GM12878 (cell line): ENCODE data around the gene ZNF691. TPM values are rescaled to one million over a fixed set of nuclear protein-coding genes. Genes with fewer than 3 reads are reported as not detected.

Experiments
- ATAC-seq: fragments of 200-7000 bp; cut with Tn5 transposase; 3 replicates; pipeline ENCODE4 v1.9.1; 2020; ENCODE audit warnings: mild to moderate bottlenecking, moderate library complexity
- BruUV-seq: library from RNA; stranded (reverse); fragments of 400-500 nt; replicated peaks from 2 replicates; lab custom pipeline; 2021; lab: Mats Ljungman, UMichigan
- CTCF ChIA-PET: fragments of 300-600 bp; sonication (Branson Sonifier 250); formaldehyde crosslinking; extraction: SDS; loops from one replicate; lab custom pipeline; 2021; ENCODE audit warnings: inconsistent platforms; lab: Yijun Ruan, JAX
- POLR2A ChIA-PET: fragments of 350-600 bp; formaldehyde crosslinking; extraction: SDS; loops from one replicate; lab custom pipeline; 2021; ENCODE audit warnings: inconsistent platforms; lab: Charles Lee
- RAD21 ChIA-PET: fragments of 300-600 bp; sonication (Branson Sonifier 250); formaldehyde crosslinking; loops from one replicate; lab custom pipeline; 2023; ENCODE audit warnings: antibody characterized with exemption; ENCODE audit not compliant: unreplicated experiment; lab: Charles Lee
- SMC1A ChIA-PET: fragments of 300-600 bp; sonication (Branson Sonifier 250); formaldehyde crosslinking; loops from one replicate; lab custom pipeline; 2023; ENCODE audit not compliant: unreplicated experiment, uncharacterized antibody; lab: Charles Lee
- DNase-seq: peaks from one replicate; pipeline ENCODE4 v3.0.0-alpha.2; 2011; ENCODE audit warnings: low read depth, low spot score
- FAIRE-seq: peaks from 3 replicates; lab custom pipeline; 2011; peaks lifted over from hg19 to GRCh38; lab: Jason Lieb, UNC
- H2AFZ ChIP-seq: 2 replicates; pipeline ENCODE4 v1.6.0; 2011; ENCODE audit warnings: low read depth, low read length, control low read depth; ENCODE audit not compliant: control insufficient read depth
- H3K27ac ChIP-seq: 2 replicates; pipeline ENCODE4 v1.5.1; 2011; ENCODE audit warnings: control low read depth; ENCODE audit not compliant: control insufficient read depth, insufficient read depth
- H3K27me3 ChIP-seq, 2 experiments: replicated peaks in 1 of 2; 2 replicates each; pipeline versions ENCODE4 v1.6.0 to v1.6.1; 2011; ENCODE audit warnings: low read length in 1 of 2; ENCODE audit not compliant: control insufficient read depth in 2 of 2, insufficient read depth in 2 of 2
- H3K36me3 ChIP-seq, 2 experiments: 2 replicates each; pipeline ENCODE4 v1.5.1; 2011; ENCODE audit warnings: low read length in 1 of 2; ENCODE audit not compliant: control insufficient read depth in 2 of 2, insufficient read depth in 2 of 2
- H3K4me1 ChIP-seq: 2 replicates; pipeline ENCODE4 v1.6.1; 2011; ENCODE audit warnings: mild to moderate bottlenecking, low read length, moderate library complexity, mixed read lengths; ENCODE audit not compliant: control insufficient read depth, insufficient read depth
- H3K4me2 ChIP-seq: 2 replicates; pipeline ENCODE4 v1.6.0; 2011; ENCODE audit warnings: control low read depth; ENCODE audit not compliant: control insufficient read depth, insufficient read depth
- H3K4me3 ChIP-seq: fragments of 200-600 bp; sonication (generic); 2 replicates; pipeline ENCODE4 v1.5.1; 2016
- H3K79me2 ChIP-seq: 2 replicates; pipeline ENCODE4 v1.6.0; 2011; ENCODE audit warnings: low read length; ENCODE audit not compliant: control insufficient read depth, insufficient read depth
- H3K9ac ChIP-seq: 2 replicates; pipeline ENCODE4 v1.8.0; 2011; ENCODE audit warnings: low read length, control low read depth, mixed read lengths; ENCODE audit not compliant: control insufficient read depth, insufficient read depth
- H3K9me3 ChIP-seq: replicated peaks from 3 replicates; pipeline ENCODE4 v1.5.1; 2011; ENCODE audit warnings: mild to moderate bottlenecking, low read length; ENCODE audit not compliant: control insufficient read depth, insufficient read depth
- H4K20me1 ChIP-seq: 2 replicates; pipeline ENCODE4 v1.6.0; 2011; ENCODE audit not compliant: control insufficient read depth, insufficient read depth
- ASH2L ChIP-seq: fragments of 300-600, 200-600 bp; sonication (generic); IDR thresholded peaks from 2 replicates; pipeline ENCODE4 v1.6.1; 2017; ENCODE audit warnings: low read depth, mild to moderate bottlenecking, borderline replicate concordance
- CBFB ChIP-seq: IDR thresholded peaks from 2 replicates; pipeline ENCODE4 v1.6.1; 2016; ENCODE audit warnings: antibody characterized with exemption, low read depth
- CBX3 ChIP-seq: fragments of 200-600 bp; sonication (generic); IDR thresholded peaks from 2 replicates; pipeline ENCODE4 v1.6.1; 2016; ENCODE audit warnings: low read depth, borderline replicate concordance
- ESRRA ChIP-seq: IDR thresholded peaks from 2 replicates; pipeline ENCODE4 v1.6.1; 2012; ENCODE audit warnings: mild to moderate bottlenecking, low read length, improper control_type of control experiment
- KLF5 ChIP-seq: fragments of 450-650 bp; IDR thresholded peaks from 2 replicates; pipeline ENCODE4 v1.6.1; 2014; ENCODE audit warnings: mild to moderate bottlenecking; ENCODE audit not compliant: partially characterized antibody
- LARP7 ChIP-seq: fragments of 450-650 bp; IDR thresholded peaks from 2 replicates; pipeline ENCODE4 v1.6.1; 2017; ENCODE audit warnings: mild to moderate bottlenecking
- MEF2A ChIP-seq: IDR thresholded peaks from 2 replicates; pipeline ENCODE4 v1.6.1; 2011; ENCODE audit warnings: low read depth, mild to moderate bottlenecking, low read length, moderate library complexity; ENCODE audit not compliant: insufficient read depth
- MEF2B ChIP-seq: fragments of 450-650 bp; IDR thresholded peaks from 2 replicates; pipeline ENCODE4 v1.6.1; 2018; ENCODE audit warnings: mild to moderate bottlenecking, moderate library complexity; ENCODE audit not compliant: partially characterized antibody, poor library complexity, severe bottlenecking
- MTA3 ChIP-seq: IDR thresholded peaks from 2 replicates; pipeline ENCODE4 v1.6.1; 2012; ENCODE audit warnings: low read length, inconsistent platforms, borderline replicate concordance
- SMAD5 ChIP-seq: IDR thresholded peaks from 2 replicates; pipeline ENCODE4 v1.6.1; 2016; ENCODE audit warnings: antibody characterized with exemption, low read depth
- SREBF1 ChIP-seq: IDR thresholded peaks from 2 replicates; pipeline ENCODE4 v1.6.1; 2012; ENCODE audit warnings: mild to moderate bottlenecking, low read length
- SREBF2 ChIP-seq: IDR thresholded peaks from 2 replicates; pipeline ENCODE4 v1.6.1; 2012; ENCODE audit warnings: mild to moderate bottlenecking, low read length
- SUZ12 ChIP-seq: fragments of 200-600 bp; sonication (generic); IDR thresholded peaks from one replicate; pipeline ENCODE4 v1.6.1; 2018; ENCODE audit warnings: antibody characterized with exemption, mild to moderate bottlenecking; ENCODE audit not compliant: unreplicated experiment
- TCF3 ChIP-seq: IDR thresholded peaks from 2 replicates; pipeline ENCODE4 v1.6.1; 2012; ENCODE audit warnings: low read depth, mild to moderate bottlenecking, low read length, borderline replicate concordance; ENCODE audit not compliant: insufficient read depth
- ZNF384 ChIP-seq: IDR thresholded peaks from 2 replicates; pipeline ENCODE4 v1.6.1; 2012; ENCODE audit warnings: low read depth, mild to moderate bottlenecking, low read length, improper control_type of control experiment, borderline replicate concordance
- WGBS: methylation state at CpG from one replicate; pipeline ENCODE4 v1.1.6; 2016; ENCODE audit warnings: low lambda C conversion rate; ENCODE audit not compliant: insufficient replicate concordance, insufficient coverage; ENCODE audit errors: missing lambda C conversion rate; 5-methylcytosine and 5-hydroxymethylcytosine counted together
- in situ Hi-C: fragments of 300-500 bp; cut with MboI; formaldehyde crosslinking; loops from 9 replicates; pipeline ENCODE4 v1.14.3; 2018; ENCODE audit warnings: mixed read lengths
- intact Hi-C: fragments of 100-400 bp; cut with micrococcal nuclease; formaldehyde crosslinking; loops from one replicate; pipeline ENCODE4 v1.14.2; 2022; ENCODE audit not compliant: unreplicated experiment
- polyA plus RNA-seq, 11 experiments: library from polyadenylated mRNA; depleted of rRNA in 4 of 11; unstranded in 6 of 11; stranded (reverse) in 5 of 11; fragments of >200 nt; fragmentation: Nextera tagmentation in 4 of 11; fragmentation: Illumina TruSeq in 1 of 11; extraction: Ambion mirVana in 4 of 11; extraction: Trizol in 1 of 11; gene quantifications; 1 replicate in 1 of 11; 2 replicates in 10 of 11; pipeline versions ENCODE4 v1.2.1 to v1.2.3, GENCODE V29; 2011 to 2016; ENCODE audit warnings: inconsistent platforms in 2 of 11, missing spikeins in 2 of 11, low read depth in 1 of 11
- total RNA-seq, 4 experiments: library from RNA; depleted of rRNA in 3 of 4; stranded (reverse); fragments of >200 nt in 3 of 4; fragmentation: Illumina TruSeq in 1 of 4; extraction: Trizol in 1 of 4; gene quantifications; 2 replicates each; pipeline versions ENCODE4 v1.2.1 to v1.2.3, GENCODE V29; 2013 to 2021
- TF ChIP-seq, protein P1 (sequence below): fragments of 450-650 bp; IDR thresholded peaks from 2 replicates; pipeline ENCODE4 v1.6.1; 2018; ENCODE audit warnings: borderline replicate concordance, mild to moderate bottlenecking; ENCODE audit not compliant: partially characterized antibody

Gene ZNF691
- total and polyA plus RNA-seq, 10 of the 15 experiments (the other 5 are each of a cell fraction or from before 2014, with no cell fraction given) = 8.5 to 16.2 (median 12.2) TPM

DNA sequence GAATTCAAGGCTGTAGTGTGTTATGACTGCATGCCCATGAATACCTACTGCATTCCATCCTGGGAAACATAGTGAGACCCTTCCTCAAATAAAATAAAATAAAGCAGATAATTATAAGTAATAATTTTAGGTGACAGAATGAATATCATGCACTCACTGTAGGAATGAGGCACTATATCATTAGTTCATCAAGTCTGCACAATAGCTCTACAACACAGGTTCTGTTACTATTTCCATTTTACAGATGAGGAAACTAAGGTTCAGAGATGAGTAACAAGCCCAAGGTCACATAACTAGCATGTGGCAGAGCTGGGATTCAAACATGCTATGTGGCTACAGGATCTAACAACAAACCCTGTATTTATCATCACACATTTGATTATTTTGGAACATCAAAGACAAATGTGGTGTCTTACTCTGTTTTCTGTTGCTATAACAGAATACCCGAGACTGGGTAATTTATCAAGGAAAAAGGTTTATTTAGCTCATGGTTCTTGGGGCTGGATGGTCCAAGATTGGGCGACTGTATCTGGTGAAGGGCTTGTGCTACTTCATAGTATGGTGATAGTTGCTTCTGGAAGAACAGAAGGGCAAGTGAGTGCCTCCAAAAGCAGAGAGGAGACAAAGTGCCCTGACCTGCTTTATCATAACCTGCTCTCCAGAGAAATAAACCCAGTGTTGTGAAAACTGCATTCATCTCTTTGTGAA is 4.8 kb upstream of the ZNF691 start:
- ChIA-PET POLR2A (interaction anchor here (1.1 kb wide), 1 partner anchor 10 kb away, joined by 5 read pairs; no protein-coding TSS in a partner anchor), RAD21 (no interaction called here), SMC1A (interaction anchor here (1.0 kb wide), 1 partner anchor 9 kb away, joined by 3 read pairs; no protein-coding TSS in a partner anchor), CTCF (interaction anchor here (0.7 to 0.8 kb wide), 2 partner anchors 15 to 73 kb away, joined by 3 read pairs; no protein-coding TSS in a partner anchor)
- no peak overlapping the region for H3K9ac ChIP-seq
- no peak for ATAC-seq
- H4K20me1 ChIP-seq = no peaks in the 10 kb centered on the region
- 91% methylated on average over 2 of the region's 2 CpGs for WGBS
- DNase-seq = no peak
- no peaks in the 10 kb centered on the region for H3K27me3 ChIP-seq
- H2AFZ ChIP-seq = no peak overlapping the region
- BruUV-seq = no TSS peak
- intact Hi-C loops (no loop called here), in situ Hi-C loops (no loop called here)
- no peak overlapping the region for H3K4me2 ChIP-seq
- no peak for FAIRE-seq
- no peaks in the 10 kb centered on the region for H3K9me3 ChIP-seq
- peaks cover 4% of the 10 kb centered on the region for H3K79me2 ChIP-seq
- TF ChIP-seq LARP7 = no peak
- no peak for TF ChIP-seq TCF3
- TF ChIP-seq SUZ12 = no peak
- no peak for TF ChIP-seq SMAD5
- TF ChIP-seq MEF2A = no peak
- TF ChIP-seq, protein P1, sequence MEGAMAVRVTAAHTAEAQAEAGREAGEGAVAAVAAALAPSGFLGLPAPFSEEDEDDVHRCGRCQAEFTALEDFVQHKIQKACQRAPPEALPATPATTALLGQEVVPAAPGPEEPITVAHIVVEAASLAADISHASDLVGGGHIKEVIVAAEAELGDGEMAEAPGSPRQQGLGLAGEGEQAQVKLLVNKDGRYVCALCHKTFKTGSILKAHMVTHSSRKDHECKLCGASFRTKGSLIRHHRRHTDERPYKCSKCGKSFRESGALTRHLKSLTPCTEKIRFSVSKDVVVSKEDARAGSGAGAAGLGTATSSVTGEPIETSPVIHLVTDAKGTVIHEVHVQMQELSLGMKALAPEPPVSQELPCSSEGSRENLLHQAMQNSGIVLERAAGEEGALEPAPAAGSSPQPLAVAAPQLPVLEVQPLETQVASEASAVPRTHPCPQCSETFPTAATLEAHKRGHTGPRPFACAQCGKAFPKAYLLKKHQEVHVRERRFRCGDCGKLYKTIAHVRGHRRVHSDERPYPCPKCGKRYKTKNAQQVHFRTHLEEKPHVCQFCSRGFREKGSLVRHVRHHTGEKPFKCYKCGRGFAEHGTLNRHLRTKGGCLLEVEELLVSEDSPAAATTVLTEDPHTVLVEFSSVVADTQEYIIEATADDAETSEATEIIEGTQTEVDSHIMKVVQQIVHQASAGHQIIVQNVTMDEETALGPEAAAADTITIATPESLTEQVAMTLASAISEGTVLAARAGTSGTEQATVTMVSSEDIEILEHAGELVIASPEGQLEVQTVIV = no peak
- TF ChIP-seq MEF2B = no peak
- no peak for TF ChIP-seq SREBF1
- TF ChIP-seq CBFB = no peak
- no peak for TF ChIP-seq ASH2L
- no peak for TF ChIP-seq SREBF2
- TF ChIP-seq MTA3 = no peak
- no peak for TF ChIP-seq KLF5
- TF ChIP-seq CBX3 = no peak
- TF ChIP-seq ZNF384 = no peak
- no peak for TF ChIP-seq ESRRA
- H3K4me3 ChIP-seq = no peak overlapping the region
- H3K4me1 ChIP-seq = peaks cover 12% of the 10 kb centered on the region
- no peak overlapping the region for H3K27ac ChIP-seq
- no peaks in the 10 kb centered on the region for H3K36me3 ChIP-seq
